ENCODE measurements around the gene CD52.

- TF ChIP-seq POLR2A (IDR thresholded peaks at IDR 0.05), result no peak
- no peak for TF ChIP-seq CTCF (IDR thresholded peaks at IDR 0.05 in 8 of 11, conservative IDR thresholded peaks at IDR 0.05 in 3 of 11)
These were observed 10.4 kb upstream of the CD52 start for GRCh38 chr1:26307363-26307781.

Data from spleen (tissue), 7 donors.